OCI-LY3 (cell line): ENCODE measurements around the gene GLIS1.

ENCODE experiments used
- H2AFZ ChIP-seq: fragments of 200-600, 300-600 bp; shearing (Covaris generic); 2 replicates; pipeline ENCODE4 v1.6.0; 2014; ENCODE audit warnings: antibody characterized with exemption, low read depth, low read length
- H3K27ac ChIP-seq: fragments of 200-600, 300-600 bp; sonication (generic); 2 replicates; pipeline ENCODE4 v1.5.1; 2014; ENCODE audit warnings: mild to moderate bottlenecking, low read length, moderate library complexity, mixed read lengths
- H3K27me3 ChIP-seq: fragments of 200-600, 300-600 bp; sonication (generic); 2 replicates; pipeline ENCODE4 v1.6.1; 2014; ENCODE audit warnings: low read depth, low read length, mixed read lengths
- H3K36me3 ChIP-seq: fragments of 200-600, 300-600 bp; sonication (generic); replicated peaks from 2 replicates; pipeline ENCODE3; 2014; ENCODE audit warnings: low read depth, low read length, mixed read lengths
- H3K4me1 ChIP-seq: fragments of 300-600, 200-600 bp; sonication (generic); 2 replicates; pipeline ENCODE4 v1.6.1; 2014; ENCODE audit warnings: low read length, mixed read lengths
- H3K4me2 ChIP-seq: fragments of 200-600, 300-600 bp; sonication (generic); 2 replicates; pipeline ENCODE4 v1.6.1; 2014; ENCODE audit warnings: low read length, mixed read lengths
- H3K4me3 ChIP-seq: fragments of 300-600, 200-600 bp; sonication (generic); 2 replicates; pipeline ENCODE4 v1.5.1; 2014; ENCODE audit warnings: antibody characterized with exemption, mild to moderate bottlenecking, low read length, moderate library complexity
- H3K79me2 ChIP-seq: fragments of 300-600, 200-600 bp; shearing (Covaris generic); 2 replicates; pipeline ENCODE4 v1.6.1; 2014; ENCODE audit warnings: mild to moderate bottlenecking, low read length, mixed read lengths
- H3K9ac ChIP-seq: fragments of 300-600, 200-600 bp; shearing (Covaris generic); 2 replicates; pipeline ENCODE4 v1.6.0; 2014; ENCODE audit warnings: mild to moderate bottlenecking, low read length, moderate library complexity
- H3K9me3 ChIP-seq: fragments of 200-600, 300-600 bp; shearing (Covaris generic); 2 replicates; pipeline ENCODE4 v1.6.1; 2014; ENCODE audit warnings: low read length, mixed read lengths; ENCODE audit not compliant: insufficient read depth
- H4K20me1 ChIP-seq: fragments of 200-600, 300-600 bp; sonication (generic); 2 replicates; pipeline ENCODE4 v1.6.1; 2016; ENCODE audit warnings: low read length, mixed read lengths; ENCODE audit not compliant: insufficient read depth
- EZH2phosphoT487 ChIP-seq: fragments of 200-600 bp; shearing (Covaris generic); IDR thresholded peaks from 2 replicates; pipeline ENCODE4 v1.6.1; 2018; ENCODE audit warnings: antibody characterized with exemption, mixed run types, low read depth
- TF ChIP-seq, protein P1 (sequence below): fragments of 200-600, 300-600 bp; sonication (generic); IDR thresholded peaks from 2 replicates; pipeline ENCODE4 v1.5.1; 2014; ENCODE audit warnings: antibody characterized with exemption, low read length, low read depth

The GLIS1 gene

DNA sequence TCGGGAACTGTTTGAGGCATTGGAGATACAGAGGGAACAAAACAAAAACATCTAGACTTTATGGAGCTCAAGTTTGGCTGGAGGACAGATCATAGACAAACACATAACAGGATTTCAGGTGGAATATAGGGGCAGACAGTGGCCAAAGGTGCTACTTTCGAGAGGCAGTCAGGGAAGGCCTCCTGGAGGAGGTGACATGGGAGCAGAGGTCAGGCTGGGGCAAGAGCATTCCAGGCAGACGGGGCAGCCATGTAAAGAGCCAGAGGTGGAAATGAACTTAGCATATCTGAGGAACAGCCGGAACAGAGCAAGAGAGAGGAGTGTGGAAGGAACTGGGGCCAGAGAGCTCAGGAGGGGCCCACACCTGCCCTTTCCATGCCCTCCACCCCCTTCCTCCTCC, 157.5 kb downstream of the GLIS1 start:
- no peak overlapping the region for H3K9ac ChIP-seq
- no peak overlapping the region for H2AFZ ChIP-seq
- no peaks in the 10 kb centered on the region for H3K9me3 ChIP-seq
- no peak overlapping the region for H3K27ac ChIP-seq
- 0 out of 2 replicates have a peak, but pooled peaks cover 4% of the 10 kb centered on the region for H3K4me1 ChIP-seq
- peaks cover 4% of the 10 kb centered on the region for H3K27me3 ChIP-seq
- no peak overlapping the region for H3K4me3 ChIP-seq
- TF ChIP-seq, protein P1, sequence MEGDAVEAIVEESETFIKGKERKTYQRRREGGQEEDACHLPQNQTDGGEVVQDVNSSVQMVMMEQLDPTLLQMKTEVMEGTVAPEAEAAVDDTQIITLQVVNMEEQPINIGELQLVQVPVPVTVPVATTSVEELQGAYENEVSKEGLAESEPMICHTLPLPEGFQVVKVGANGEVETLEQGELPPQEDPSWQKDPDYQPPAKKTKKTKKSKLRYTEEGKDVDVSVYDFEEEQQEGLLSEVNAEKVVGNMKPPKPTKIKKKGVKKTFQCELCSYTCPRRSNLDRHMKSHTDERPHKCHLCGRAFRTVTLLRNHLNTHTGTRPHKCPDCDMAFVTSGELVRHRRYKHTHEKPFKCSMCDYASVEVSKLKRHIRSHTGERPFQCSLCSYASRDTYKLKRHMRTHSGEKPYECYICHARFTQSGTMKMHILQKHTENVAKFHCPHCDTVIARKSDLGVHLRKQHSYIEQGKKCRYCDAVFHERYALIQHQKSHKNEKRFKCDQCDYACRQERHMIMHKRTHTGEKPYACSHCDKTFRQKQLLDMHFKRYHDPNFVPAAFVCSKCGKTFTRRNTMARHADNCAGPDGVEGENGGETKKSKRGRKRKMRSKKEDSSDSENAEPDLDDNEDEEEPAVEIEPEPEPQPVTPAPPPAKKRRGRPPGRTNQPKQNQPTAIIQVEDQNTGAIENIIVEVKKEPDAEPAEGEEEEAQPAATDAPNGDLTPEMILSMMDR: no peak
- H3K4me2 ChIP-seq: no peak overlapping the region
- no peaks in the 10 kb centered on the region for H3K79me2 ChIP-seq
- no peaks in the 10 kb centered on the region for H4K20me1 ChIP-seq
- no peaks in the 10 kb centered on the region for H3K36me3 ChIP-seq

DNA sequence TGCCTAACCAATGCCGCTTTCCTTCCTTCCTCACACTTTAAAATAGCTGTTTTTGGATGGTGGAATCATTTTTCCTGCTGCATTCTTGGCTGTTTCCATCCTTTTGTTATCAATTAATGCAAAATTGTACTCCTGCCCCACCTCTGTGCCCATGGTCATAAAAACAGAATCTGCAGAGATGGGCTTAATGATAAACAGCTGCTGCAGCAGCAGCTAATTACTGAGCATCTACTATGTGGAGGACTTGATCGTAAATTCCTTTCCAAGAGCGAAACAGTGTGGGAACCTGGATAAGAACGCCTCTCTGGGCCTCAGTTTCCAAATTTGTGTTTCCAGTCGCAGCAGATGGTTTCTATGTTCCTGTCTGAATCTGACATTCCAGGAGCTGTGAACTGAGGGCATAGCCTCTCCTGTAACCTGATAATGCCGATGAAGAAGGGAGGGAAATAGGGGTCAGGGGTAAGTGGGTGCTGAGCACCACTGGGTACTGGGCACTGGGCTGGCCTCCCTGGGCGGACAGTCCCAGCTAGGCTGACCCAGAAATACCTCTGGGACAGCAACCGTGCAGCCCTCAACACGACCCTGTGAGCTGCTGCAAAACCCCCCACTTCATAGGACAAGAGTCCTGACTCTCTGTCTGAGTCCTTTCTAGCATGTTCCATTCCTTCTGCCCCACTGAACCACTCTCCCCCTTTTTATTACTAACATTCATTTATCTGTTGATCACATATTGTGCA, 158.1 kb downstream of the GLIS1 start:
- no peak for TF ChIP-seq EZH2phosphoT487
- TF ChIP-seq, protein P1: no peak
- no peak overlapping the region for H3K4me2 ChIP-seq
- H3K36me3 ChIP-seq: no peaks in the 10 kb centered on the region
- H3K79me2 ChIP-seq: no peaks in the 10 kb centered on the region
- peaks cover 2% of the 10 kb centered on the region; the same call in 1 of the 2 replicates for H3K27me3 ChIP-seq
- H3K4me3 ChIP-seq: no peak overlapping the region
- no peaks in the 10 kb centered on the region for H4K20me1 ChIP-seq
- no peaks in the 10 kb centered on the region for H3K9me3 ChIP-seq
- 0 out of 2 replicates have a peak, but pooled peaks cover 4% of the 10 kb centered on the region for H3K4me1 ChIP-seq
- no peak overlapping the region for H3K9ac ChIP-seq
- no peak overlapping the region for H3K27ac ChIP-seq
- no peak overlapping the region for H2AFZ ChIP-seq

DNA sequence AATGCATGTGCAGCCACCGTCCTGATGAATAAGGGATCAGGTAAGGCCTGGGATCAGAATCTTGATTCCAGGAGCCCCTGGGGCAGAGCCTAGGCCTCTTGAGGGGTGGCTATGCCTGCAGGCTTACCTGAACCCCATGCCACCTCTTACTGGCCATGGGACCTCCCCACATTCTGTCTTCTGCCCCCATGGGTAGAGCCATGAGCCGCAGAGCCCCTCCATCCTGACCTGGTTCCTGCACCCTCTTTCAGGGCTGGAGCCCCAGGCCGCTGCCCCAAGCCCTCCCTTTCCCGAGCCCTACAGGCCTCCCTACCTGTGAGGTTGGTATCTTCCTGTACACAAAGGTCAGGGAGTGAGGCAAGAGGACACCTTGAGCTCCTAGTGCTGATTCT, 159.0 kb downstream of the GLIS1 start:
- Histone ChIP-seq H3K4me3 (no peak overlapping the region), H3K9ac (no peak overlapping the region), H4K20me1 (no peaks in the 10 kb centered on the region), H3K9me3 (no peaks in the 10 kb centered on the region), H3K36me3 (no peaks in the 10 kb centered on the region), H2AFZ (no peak overlapping the region), H3K27me3 (no peaks in the 10 kb centered on the region), H3K4me2 (no peak overlapping the region), H3K4me1 (0 out of 2 replicates have a peak, but pooled peaks cover 4% of the 10 kb centered on the region), H3K27ac (no peak overlapping the region), H3K79me2 (no peaks in the 10 kb centered on the region)
- TF ChIP-seq, protein P1: no peak
- TF ChIP-seq EZH2phosphoT487: no peak

DNA sequence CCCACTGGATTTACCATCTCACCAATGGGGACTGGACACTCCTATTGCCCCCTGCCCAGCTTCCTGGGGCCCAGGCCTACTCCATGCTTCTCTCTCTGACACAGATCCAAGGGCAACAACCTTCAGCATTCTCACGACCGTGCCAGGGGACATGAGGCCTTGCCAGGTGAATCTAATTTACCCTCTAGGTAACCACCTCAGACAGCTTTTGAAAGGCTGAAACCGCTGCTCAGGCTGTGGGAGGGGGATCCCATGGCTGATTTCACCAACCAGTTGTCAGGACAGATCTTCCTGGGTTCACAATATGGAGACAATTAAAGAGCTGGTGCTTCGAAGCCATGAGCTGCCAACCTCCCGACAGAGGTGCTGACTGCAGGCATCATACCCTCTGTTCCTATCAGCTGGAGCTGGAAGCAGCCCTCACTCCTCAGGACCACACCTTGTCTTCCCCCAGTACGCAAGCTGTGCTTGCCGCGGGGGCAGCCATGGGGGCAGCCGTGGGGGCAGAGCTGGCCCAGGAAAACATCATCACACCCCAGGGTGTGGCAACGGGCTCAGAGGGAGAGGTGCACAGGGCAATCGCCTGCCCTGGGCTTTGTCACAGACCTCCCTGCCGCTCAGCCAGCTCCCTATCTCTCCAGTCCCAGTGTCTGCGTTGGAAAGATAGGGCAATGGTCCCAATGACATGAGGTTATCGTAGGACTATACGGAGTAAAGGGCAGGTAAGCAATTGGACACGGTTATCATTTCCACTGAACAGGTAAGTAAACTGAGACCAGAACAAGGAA, 159.5 kb downstream of the GLIS1 start:
- no peaks in the 10 kb centered on the region for H4K20me1 ChIP-seq
- H3K4me2 ChIP-seq: no peak overlapping the region
- no peaks in the 10 kb centered on the region for H3K27me3 ChIP-seq
- no peaks in the 10 kb centered on the region for H3K9me3 ChIP-seq
- H3K4me3 ChIP-seq: no peak overlapping the region
- H3K36me3 ChIP-seq: no peaks in the 10 kb centered on the region
- H3K79me2 ChIP-seq: no peaks in the 10 kb centered on the region
- no peak overlapping the region for H3K9ac ChIP-seq
- H2AFZ ChIP-seq: no peak overlapping the region
- 0 out of 2 replicates have a peak, but pooled peaks cover 4% of the 10 kb centered on the region for H3K4me1 ChIP-seq
- H3K27ac ChIP-seq: no peak overlapping the region
- TF ChIP-seq, protein P1: no peak
- TF ChIP-seq EZH2phosphoT487: no peak
